PC-3 (cell line): Measurements from ENCODE around the gene HARS1.

Source experiments
- CTCF ChIP-seq: fragments of 300-600 bp; sonication (generic); conservative IDR thresholded peaks from 2 replicates; pipeline ENCODE4 v1.5.1; 2017; ENCODE audit warnings: antibody characterized with exemption, low read depth, mild to moderate bottlenecking, low read length
- EZH2phosphoT487 ChIP-seq: fragments of 300-600 bp; sonication (generic); IDR thresholded peaks from 2 replicates; pipeline ENCODE4 v1.6.1; 2018; ENCODE audit warnings: mild to moderate bottlenecking, antibody characterized with exemption, low read length, borderline replicate concordance

DNA sequence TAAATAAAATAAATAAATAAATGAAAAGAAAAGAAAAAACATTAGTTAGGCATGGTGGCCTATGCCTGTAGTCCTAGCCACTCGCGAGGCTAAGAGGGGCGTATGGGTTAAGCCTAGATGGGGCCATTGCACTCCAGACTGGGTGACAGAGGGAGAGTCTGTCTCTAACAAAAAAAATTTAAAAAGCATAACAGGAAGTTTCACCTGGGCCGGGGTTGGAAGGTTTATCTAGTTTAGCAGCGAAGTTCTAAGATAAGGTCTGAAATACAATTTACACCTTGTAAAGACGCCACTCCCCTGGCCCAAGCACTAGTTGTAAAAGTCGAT lies 27.1 kb upstream of the HARS1 start:
- TF ChIP-seq CTCF (no peak), EZH2phosphoT487 (no peak)
